Ascending aorta (tissue), 2 donors: Measurements from ENCODE around the gene JADE1. TPM values are rescaled to one million over a fixed set of nuclear protein-coding genes. Genes with fewer than 3 reads are reported as not detected.

ENCODE experiments used
- DNase-seq, 2 donors: peaks; one replicate each; pipeline ENCODE4 v3.0.0-alpha.2; 2019; ENCODE audit warnings: low spot score in 2 of 2
- H3K27ac ChIP-seq, 2 donors: fragments of 200-600 bp; sonication (generic); one replicate each; pipeline ENCODE4 v1.5.1; 2016 to 2017; ENCODE audit warnings: mild to moderate bottlenecking in 1 of 2
- H3K27me3 ChIP-seq: fragments of 200-600 bp; sonication (generic); one replicate; pipeline ENCODE4 v1.5.1; 2017
- H3K36me3 ChIP-seq, 2 donors: fragments of 200-600 bp; sonication (generic); one replicate each; pipeline ENCODE4 v1.5.1; 2016
- H3K4me1 ChIP-seq, 2 donors: fragments of 200-600 bp; sonication (generic); one replicate each; pipeline ENCODE4 v1.5.1; 2016 to 2017; ENCODE audit warnings: mild to moderate bottlenecking in 1 of 2
- H3K4me3 ChIP-seq, 2 donors: fragments of 200-600 bp; sonication (generic); one replicate each; pipeline ENCODE4 v1.5.1; 2016 to 2017; ENCODE audit warnings: mild to moderate bottlenecking in 1 of 2
- H3K9me3 ChIP-seq, 2 donors: fragments of 200-600 bp; sonication (generic); one replicate each; pipeline ENCODE4 v1.5.1; 2016
- intact Hi-C: fragments of 100-400 bp; cut with DNase I; formaldehyde crosslinking; loops from one replicate; pipeline ENCODE4 v1.15.1; 2023
- total RNA-seq: library from RNA; depleted of rRNA; stranded (reverse); fragments of >200 nt; gene quantifications from one replicate; pipeline ENCODE4 v1.1.0, GENCODE V29; 2016
- TF ChIP-seq, protein P1 (sequence below), 3 experiments: fragments of 200-600 bp in 2 of 3; fragments of 450-650 bp in 1 of 3; sonication (generic) in 2 of 3; IDR thresholded peaks; one replicate each; pipeline ENCODE4 v1.5.1; 2016 to 2019; ENCODE audit warnings: antibody characterized with exemption in 3 of 3, mild to moderate bottlenecking in 1 of 3, moderate library complexity in 1 of 3

The JADE1 gene
- total RNA-seq, 1 donor from 2014 or later, result 33.8 TPM

DNA sequence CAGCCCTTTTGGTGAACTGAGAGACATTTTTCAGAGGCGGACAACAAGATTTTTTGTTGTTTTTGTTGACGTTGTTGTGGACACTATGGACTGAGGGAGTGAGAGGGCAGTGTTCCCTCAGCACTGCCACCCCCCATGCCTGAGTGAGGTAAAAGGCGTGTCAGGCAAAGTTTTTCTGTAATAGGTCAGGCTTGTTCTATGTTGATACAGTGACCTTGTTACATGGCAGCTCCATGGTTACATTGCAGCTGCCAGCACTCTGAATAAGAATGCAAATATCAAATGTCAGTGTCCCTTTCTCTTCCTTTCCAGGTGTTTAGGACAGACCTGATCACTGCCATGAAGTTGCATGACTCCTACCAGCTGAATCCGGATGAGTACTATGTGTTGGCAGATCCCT is 36.6 kb downstream of the JADE1 start:
- Histone ChIP-seq H3K36me3 (peaks cover 64 to 72% of the 10 kb centered on the region in 2 donors), H3K4me3 (no peak overlapping the region), H3K27me3 (no peaks in the 10 kb centered on the region), H3K4me1 (peaks cover 0 to 16% of the 10 kb centered on the region in 2 donors), H3K27ac (no peak overlapping the region), H3K9me3 (no peaks in the 10 kb centered on the region)
- TF ChIP-seq, protein P1, sequence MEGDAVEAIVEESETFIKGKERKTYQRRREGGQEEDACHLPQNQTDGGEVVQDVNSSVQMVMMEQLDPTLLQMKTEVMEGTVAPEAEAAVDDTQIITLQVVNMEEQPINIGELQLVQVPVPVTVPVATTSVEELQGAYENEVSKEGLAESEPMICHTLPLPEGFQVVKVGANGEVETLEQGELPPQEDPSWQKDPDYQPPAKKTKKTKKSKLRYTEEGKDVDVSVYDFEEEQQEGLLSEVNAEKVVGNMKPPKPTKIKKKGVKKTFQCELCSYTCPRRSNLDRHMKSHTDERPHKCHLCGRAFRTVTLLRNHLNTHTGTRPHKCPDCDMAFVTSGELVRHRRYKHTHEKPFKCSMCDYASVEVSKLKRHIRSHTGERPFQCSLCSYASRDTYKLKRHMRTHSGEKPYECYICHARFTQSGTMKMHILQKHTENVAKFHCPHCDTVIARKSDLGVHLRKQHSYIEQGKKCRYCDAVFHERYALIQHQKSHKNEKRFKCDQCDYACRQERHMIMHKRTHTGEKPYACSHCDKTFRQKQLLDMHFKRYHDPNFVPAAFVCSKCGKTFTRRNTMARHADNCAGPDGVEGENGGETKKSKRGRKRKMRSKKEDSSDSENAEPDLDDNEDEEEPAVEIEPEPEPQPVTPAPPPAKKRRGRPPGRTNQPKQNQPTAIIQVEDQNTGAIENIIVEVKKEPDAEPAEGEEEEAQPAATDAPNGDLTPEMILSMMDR (IDR thresholded peaks at IDR 0.05), result no peak
- intact Hi-C loops, result no loop called here
- no peak for DNase-seq

DNA sequence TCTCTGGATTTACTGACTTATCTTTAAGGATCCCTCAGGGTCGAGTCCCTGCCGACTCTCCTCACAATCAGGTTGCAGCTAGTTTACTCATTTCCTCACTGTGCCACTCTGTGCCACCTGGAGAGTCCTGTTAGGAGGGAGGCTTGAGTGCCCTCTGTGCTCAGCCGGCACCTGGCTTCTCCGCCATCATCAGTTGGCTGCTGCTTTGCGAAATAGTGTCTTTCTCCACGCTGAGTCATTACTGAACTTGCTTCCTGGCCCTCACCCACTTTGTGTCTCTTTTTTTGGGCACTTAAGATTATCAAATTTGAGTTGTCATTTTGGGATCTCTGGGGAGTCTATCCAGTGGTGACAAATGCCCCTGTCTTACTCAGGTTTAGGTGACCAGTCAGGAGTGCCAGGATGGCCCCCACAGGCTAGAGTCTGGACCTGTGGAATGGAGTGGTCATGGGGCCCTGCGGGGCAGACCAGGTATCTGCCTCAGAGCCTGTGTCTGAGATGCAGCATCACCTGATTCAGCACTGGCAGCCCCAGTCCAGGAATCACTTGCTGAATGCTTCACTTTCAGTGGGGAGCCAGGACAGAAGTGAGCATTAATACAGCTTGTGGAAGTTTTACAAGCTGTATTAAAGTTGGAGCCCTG is 37.7 kb downstream of the JADE1 start:
- Histone ChIP-seq H3K27ac (no peak overlapping the region), H3K36me3 (peaks cover 72 to 84% of the 10 kb centered on the region in 2 donors)

DNA sequence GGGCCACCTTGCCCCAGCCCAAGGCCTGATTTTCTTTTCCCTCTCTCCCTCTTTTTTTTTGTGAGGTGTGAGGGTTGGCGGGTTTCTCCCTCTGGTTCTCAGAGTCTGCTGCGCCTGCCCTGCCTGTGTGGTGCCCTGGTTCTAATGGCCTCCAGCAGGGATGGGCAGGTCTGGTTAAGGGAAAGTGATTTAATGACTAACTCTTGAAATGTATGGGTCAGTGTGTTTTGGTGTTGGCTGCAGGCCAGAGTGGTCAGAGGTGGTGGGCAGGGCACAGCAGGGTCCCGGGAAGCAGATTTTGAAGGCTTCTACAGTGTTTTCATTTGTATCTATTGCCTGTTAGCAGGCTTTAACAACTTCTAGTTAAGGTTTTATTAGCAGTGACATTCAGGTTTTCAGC is 39.0 kb downstream of the JADE1 start:
- Histone ChIP-seq H3K4me3 (no peak overlapping the region), H3K9me3 (no peaks in the 10 kb centered on the region), H3K27me3 (no peaks in the 10 kb centered on the region), H3K4me1 (peaks cover 0 to 11% of the 10 kb centered on the region in 2 donors), H3K36me3 (peaks cover 80 to 96% of the 10 kb centered on the region in 2 donors), H3K27ac (no peak overlapping the region)
- TF ChIP-seq, protein P1 (IDR thresholded peaks at IDR 0.05), result no peak
- DNase-seq, result no peak
- intact Hi-C loops, result no loop called here

More for the DNA sequence above, 37.7 kb downstream of the JADE1 start:
- Histone ChIP-seq H3K4me3 (no peak overlapping the region), H3K27me3 (no peaks in the 10 kb centered on the region), H3K9me3 (no peaks in the 10 kb centered on the region), H3K4me1 (peaks cover 0 to 11% of the 10 kb centered on the region in 2 donors)
- DNase-seq, result no peak
- TF ChIP-seq, protein P1 (IDR thresholded peaks at IDR 0.05), result no peak
- intact Hi-C loops, result no loop called here

DNA sequence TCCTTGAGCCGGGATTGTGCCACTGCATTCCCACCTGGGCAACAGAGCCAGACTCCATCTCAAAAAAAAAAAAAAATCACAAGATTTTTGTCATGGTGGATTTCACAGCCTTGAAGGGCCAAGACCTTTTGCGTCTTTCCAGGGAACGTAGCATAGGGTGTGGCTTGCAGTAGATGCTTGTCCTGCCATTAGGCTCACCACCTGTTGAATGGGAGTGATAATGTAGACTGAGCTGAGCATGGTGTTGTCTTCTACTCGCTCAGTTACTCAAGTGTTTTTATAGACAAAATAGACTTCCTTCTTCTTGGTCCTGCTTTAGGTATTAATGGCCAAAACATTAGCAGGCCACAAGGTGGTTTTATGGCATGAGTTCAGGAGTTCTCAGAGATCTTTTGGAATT is 40.8 kb downstream of the JADE1 start:
- Histone ChIP-seq H3K27me3 (no peaks in the 10 kb centered on the region), H3K36me3 (peaks cover 77 to 96% of the 10 kb centered on the region in 2 donors), H3K27ac (no peak overlapping the region), H3K9me3 (no peaks in the 10 kb centered on the region), H3K4me3 (no peak overlapping the region), H3K4me1 (peaks cover 0 to 4% of the 10 kb centered on the region in 2 donors)
- intact Hi-C loops, result no loop called here
- TF ChIP-seq, protein P1 (IDR thresholded peaks at IDR 0.05), result no peak
- no peak for DNase-seq

DNA sequence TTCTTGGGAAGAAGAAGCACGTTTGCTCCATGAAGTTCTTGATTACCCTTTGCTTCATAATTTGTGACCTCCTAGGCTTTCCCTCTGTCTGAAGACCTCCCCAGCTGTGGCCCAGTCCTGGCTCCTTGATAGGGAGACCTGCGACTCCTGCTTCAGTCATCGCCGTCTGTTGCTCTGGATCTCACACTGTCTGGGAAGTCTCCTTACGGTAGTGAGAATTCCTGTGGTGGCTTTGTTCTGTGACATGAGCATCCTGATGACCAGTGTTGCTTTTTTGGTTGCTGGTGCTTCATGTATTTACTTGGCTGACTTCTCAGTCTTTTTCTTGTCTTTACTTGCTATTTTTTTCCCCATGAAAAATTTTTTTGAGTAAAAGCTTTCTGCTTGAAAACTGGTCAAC is 44.2 kb downstream of the JADE1 start:
- TF ChIP-seq, protein P1 (IDR thresholded peaks at IDR 0.05), result no peak
- Histone ChIP-seq H3K4me3 (no peak overlapping the region), H3K4me1 (no peaks in the 10 kb centered on the region), H3K36me3 (peaks cover 69 to 97% of the 10 kb centered on the region in 2 donors), H3K27ac (no peak overlapping the region), H3K27me3 (no peaks in the 10 kb centered on the region), H3K9me3 (no peaks in the 10 kb centered on the region)
- no peak for DNase-seq
- intact Hi-C loops, result no loop called here
